NCI-H524 (cell line): ENCODE measurements around the gene ATAD3B.
"Not testable (repeated sequence)": the region's sequence is repeated elsewhere in the genome, so short reads cannot be mapped to it uniquely, and the experiment has no call there.

Experiments used
- DNase-seq, 2 experiments: peaks; one replicate each; lab custom pipeline; 2025; lab: John Stamatoyannopoulos, UW

The ATAD3B gene

GRCh38 chr1:1452365-1452739, 19.2 kb upstream of the ATAD3B start:
- not testable (repeated sequence) for DNase-seq

DNA sequence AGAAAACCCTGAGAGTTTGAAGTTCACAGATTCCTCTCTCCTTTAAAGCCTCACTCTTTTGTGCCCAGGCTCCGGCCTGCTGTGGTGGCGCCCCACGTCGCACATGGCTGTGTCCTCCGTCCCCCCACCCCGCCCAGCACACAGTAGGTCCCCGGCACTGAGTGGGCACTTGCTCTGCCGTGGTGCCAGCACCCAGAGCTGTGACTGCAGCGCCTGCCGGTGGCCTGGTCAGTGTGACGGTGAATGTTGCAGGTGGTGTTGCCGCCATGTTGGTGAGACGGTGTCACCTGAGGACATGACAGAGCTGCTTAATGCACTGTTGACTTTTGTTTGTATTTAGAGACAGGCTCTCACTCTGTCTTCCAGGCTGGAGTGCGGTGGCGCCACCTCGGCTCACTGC, 18.7 kb upstream of the ATAD3B start:
- DNase-seq, result no peak

DNA sequence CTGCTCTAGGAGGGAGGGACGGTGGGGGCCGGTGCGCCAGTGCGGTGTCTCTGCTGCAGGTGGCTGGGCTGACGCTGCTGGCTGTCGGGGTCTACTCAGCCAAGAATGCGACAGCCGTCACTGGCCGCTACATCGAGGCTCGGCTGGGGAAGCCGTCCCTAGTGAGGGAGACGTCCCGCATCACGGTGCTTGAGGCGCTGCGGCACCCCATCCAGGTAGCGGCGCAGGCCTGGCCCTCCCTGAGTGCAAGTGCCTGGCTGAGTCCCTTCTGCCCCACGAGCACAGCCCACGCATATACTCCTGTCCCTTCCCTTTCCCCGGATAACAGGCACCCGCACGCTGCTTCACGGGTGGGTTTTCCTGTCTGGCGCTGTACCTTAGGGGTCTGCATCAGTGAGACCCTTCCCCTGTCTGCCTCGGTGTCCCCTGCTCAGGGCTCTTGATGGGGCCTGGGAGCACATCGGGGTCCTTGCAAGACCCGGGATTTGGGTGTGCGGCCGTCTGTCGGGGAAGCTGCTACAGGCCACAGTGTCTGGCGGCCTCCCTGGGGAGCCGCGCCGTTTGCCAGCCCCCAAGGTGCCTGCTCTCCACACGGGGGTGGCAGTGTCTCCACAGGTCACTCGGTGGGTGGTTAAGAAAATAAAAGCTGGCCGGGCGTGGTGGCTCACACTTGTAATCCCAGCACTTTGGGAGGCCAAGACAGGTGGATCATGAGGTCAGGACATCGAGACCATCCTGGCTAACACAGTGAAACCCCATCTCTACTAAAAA, 17.1 kb upstream of the ATAD3B start:
- DNase-seq, result not testable (repeated sequence)

DNA sequence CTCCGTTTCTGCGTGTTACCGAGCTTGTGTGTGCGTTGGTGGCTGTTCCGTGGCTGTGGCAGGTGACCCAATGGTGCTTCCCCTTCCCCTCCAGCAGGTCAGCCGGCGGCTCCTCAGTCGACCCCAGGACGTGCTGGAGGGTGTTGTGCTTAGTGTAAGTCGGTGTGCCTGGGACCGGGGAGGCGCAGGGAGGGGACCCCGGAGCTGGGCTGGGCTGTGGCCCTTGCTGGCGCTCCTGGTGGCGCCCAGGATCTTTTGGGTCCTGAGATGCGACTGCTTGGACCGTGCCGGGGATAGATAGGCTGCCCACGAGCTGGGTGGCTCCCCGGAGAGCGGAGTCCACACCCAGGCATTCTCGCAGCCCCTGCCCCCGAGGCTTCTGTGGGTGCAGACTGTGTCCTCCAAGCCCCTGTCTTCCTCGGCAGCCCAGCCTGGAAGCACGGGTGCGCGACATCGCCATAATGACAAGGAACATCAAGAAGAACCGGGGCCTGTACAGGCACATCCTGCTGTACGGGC, 16.1 kb upstream of the ATAD3B start:
- no peak for DNase-seq

GRCh38 chr1:1455934-1456333, 15.6 kb upstream of the ATAD3B start:
- DNase-seq, result not testable (repeated sequence)

DNA sequence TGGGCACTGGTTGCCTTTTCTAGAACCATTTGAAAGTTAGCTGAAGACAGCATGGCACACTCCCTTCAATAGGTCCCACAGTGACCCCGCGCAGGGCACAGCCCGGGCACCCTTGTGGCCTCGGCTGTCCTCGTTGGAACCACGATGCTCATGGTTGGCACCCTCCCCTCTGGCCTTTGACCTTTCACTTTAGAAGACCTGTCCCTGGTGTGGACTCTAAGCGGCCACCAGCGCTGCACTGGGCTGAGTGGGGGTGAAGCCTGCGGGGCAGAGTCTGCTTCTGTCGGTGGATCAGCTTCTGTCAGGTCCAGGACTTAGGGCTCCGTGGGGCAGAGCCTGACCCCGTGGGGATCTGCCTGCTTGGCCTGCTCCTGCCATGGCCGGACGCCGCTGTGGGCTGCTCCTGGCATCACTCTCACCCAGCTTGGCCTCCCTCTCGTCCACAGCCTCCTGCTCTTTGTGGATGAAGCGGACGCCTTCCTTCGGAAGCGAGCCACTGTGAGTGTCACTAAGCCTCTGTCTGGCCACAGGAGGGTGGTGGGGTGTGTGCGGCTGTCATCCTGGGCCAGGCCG, 14.8 kb upstream of the ATAD3B start:
- DNase-seq, result not testable (repeated sequence)

GRCh38 chr1:1459156-1459555, 12.4 kb upstream of the ATAD3B start:
- DNase-seq, result not testable (repeated sequence)

GRCh38 chr1:1459711-1460110, 11.9 kb upstream of the ATAD3B start:
- DNase-seq, result not testable (repeated sequence)

DNA sequence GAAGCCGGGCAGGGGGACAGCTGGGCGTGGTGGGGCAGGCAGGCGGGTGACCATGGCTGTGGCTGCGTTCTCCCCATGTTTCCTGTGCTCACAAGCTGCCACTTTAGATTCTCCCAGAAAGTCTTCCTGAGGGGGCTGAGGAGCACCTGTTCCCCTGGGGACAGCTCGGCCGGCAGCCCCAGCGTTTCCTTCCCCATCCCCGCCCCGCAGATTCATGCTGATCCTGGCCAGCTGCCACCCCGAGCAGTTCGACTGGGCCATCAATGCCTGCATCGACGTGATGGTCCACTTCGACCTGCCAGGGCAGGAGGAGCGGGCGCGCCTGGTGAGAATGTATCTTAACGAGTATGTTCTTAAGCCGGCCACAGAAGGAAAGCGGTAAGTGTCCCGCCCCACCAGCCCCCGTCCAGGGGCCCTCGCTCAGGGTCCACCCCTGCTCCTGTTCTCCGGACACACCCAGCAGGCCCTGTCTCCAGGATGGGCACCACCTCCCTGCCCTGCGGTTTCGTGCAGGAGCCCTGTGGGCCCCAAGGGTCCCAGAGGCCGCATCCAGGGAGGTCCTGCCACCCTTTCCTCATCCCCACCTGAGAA, 10.9 kb upstream of the ATAD3B start:
- no peak for DNase-seq

DNA sequence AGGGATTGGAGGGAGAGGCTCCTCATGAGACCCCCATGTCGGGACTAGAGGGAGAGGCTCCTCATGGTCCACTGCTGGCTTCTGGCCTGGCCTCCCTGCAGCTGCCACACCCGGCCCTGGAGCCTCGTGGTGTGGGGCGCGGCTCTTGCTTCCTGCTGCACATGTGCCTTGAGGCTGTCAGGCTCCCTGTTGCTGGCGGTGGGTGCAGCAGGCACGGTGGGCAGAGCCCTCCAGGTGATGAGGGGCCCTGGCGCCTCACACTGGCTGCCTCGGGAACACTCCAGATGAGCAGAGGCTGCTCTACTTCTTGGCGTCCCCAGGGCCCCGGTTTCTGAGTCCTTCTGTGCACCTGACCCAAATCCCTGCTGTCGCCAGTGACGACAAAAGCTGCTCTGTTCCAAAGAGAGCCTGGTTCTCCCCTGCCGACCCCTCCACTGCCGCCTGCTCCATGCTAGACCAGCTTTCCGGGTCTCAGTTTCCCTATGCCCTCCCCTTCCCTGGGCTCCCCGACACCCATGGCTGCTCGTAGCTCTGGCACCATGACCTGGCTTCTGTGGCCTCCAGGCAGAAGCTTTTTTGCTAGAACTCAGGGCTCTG, 9.7 kb upstream of the ATAD3B start:
- no peak for DNase-seq

DNA sequence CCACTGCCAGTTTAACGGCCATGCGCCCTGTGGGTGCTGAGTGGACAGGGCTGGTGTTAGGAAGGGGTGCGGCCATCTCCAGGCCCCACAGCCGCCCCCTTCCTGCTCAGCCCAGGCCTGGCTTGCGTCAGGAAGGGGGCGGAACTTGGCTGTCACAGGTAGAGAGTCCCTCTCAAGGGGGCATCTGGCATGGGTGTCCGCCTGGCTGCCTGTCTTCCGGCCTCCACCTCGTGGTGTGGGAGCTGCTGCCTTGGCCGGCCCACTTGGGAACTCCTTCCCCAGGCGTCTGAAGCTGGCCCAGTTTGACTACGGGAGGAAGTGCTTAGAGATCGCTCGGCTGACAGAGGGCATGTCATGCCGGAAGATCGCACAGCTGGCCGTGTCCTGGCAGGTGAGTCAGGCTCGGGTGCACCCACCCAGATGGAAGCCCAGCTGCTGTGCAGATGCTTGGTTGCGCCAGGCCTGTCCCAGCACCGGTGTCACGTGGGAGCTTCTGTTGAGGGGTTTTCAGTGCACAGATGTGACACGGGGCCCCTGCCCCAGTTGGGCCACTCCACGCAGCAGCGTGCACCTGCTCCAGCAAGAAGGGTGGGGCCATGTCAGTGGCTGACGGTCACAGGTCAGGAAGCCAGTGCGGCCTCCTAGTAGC, 9.1 kb upstream of the ATAD3B start:
- peak; percentile 37 to 74 for DNase-seq

DNA sequence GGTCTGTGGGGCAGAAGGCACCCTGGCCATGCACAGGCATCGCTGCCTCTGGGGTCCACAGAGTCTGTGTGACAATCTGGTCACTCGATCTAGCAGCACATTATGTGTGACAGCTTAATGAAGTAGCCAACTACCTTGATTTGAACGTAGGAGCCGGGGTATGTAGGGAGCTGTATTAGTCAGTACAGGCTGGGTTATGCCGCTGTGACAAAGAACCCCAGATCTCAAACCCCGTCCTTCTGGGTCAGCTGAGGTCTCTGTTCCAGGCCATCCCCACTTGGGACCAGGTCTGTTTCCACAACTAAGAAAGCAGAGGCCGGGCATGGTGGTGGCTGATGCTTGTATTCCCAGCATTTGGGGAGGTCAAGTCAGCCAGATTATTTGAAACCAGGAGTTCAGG, 8.3 kb upstream of the ATAD3B start:
- no peak for DNase-seq

DNA sequence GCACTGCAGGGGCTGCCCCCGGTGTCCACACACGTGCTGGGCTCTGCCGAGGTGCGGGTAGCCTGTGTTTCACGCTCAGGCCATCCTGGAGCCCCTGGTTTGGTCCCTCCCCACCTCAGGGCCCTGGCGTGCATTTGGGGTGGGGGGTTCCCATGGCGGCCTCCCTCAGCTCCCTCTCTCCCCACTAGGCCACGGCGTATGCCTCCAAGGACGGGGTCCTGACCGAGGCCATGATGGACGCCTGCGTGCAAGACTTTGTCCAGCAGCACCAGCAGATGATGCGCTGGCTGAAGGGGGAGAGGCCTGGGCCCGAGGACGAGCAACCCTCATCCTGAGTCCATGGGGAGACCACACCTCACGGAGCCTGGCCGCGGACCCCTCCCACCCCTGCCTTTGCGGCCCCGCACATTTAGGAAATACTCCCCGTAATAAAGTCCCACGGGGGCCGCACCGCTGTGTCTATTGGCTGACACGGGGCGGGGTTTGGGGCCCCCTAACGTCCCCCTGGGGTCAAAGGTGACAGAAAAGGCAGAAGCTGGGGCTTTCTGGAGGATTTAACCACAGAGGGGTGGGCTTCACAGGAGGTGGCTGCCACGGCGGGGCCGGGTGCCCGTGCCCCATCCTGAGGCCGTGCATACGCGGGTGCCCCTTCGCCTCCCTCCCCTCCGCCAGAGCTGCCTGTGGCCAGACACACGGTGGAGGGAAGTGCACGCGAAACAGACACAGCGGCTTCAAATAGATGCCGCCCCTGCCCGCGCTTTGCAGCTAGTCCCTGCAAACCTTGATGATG, 3.2 kb upstream of the ATAD3B start:
- not testable (repeated sequence) for DNase-seq

DNA sequence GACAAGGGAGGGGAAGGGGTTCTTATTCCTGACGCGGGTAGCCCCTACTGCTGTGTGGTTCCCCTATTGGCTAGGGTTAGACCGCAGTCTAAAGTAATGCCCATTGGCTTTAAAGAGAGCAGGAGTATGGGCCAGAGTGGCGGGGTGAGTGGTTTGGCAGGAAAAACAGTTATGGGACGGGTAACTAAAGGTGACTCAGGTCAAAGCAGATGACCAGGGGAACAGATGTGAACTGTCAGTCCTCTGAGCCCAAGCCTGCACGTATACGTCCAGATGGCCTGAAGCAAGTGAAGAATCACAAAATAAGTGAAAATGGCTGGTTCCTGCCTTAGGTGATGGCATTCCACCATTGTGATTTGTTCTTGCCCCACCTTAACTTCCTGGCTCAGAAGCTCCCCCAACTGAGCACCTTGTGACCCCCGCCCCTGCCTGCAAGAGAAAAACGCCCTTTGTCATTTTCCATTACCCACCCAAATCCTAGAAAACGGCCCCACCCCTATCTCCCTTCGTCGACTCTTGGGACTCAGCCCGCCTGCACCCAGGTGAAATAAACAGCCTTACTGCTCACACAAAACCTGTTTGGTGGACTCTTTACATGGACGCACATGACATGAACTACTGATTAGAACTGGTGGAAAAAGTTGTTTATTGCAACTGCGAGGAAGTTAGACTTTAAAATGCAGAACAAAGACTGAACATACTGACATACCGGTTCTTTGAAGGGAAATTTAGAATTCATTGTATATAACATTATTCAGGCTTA, 758 bp upstream of the ATAD3B start:
- no peak for DNase-seq

DNA sequence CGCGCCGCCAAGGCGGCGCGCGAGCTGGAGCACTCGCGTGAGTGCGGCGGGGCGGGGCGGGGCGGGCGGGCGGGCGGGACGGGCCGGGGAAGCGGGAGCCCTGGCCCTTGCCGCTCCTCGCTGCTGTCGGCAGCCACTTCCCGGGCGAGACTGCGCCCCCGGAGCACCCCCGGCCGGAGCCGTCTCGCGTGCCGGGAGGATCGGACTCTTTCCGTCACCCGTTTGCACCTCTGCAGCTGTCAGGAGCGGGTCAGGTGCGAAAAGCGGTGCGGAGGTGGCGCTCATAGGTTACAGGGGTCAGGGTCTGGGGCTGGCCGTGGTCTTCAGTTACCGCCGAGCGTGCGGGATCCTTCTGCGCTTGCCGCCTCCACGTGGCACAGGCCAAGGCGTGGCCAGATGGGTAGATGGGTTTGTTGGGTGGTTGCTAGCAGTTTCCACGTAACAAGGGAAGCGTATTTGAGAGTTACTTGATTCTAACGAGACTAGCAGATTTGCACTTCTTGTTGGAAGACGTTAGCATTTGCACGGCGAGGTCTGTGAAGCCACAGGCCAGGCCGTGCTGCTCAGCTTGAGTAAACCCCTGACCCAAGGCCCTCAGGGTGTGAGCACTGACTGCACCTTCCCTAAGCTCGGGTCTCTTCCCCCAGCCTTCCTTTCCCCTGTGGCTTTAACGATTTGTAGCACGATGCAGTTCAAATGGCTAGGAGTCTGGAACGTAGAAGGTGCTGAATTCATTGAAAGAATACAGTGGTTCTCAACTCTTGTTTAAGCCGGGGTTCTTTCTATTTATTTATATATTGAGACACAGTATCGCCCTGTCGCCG, 700 bp downstream of the ATAD3B start:
- not testable (repeated sequence) for DNase-seq

- not testable (repeated sequence) for DNase-seq
Observed at GRCh38 chr1:1476011-1476410, 4.4 kb downstream of the ATAD3B start.

GRCh38 chr1:1477206-1477605, 5.6 kb downstream of the ATAD3B start:
- DNase-seq, result no peak

- DNase-seq, result no peak
Observed at GRCh38 chr1:1479547-1480487, 8.3 kb downstream of the ATAD3B start.

DNA sequence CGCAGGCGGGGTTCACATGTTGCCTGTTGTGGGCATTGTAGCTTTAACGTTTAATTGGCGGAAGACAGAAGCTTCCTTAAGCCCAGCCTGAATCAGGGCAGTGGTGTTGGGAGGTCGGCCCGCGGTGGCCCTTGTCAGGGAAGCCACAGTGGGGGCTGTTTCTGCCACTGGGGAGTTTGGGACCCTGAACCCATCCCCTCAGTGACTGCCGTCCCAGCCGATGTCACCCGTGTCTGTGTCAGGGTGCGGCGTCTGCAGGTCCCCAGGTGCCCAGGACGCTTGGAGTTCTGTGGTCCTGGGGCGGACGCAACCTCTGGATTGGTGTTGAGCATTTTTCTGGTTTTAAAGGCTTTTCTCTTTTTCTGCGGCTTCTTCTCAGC, 8.9 kb downstream of the ATAD3B start:
- not testable (repeated sequence) for DNase-seq
